ENCODE results near the gene TPGS2.

TPGS2 gene

GRCh38 chr18:36851202-36851590 lies 22.4 kb upstream of the TPGS2 start:
- Histone ChIP-seq H3F3A (ENCODE audit: insufficient read depth, low read length) (no peaks in the 10 kb centered on the region), H3K9ac (ENCODE audit: low read length) (no peak overlapping the region), H2AFZ (ENCODE audit: low read length) (no peak overlapping the region), H3K79me2 (ENCODE audit: low read length) (no peaks in the 10 kb centered on the region), H3K4me2 (ENCODE audit: low read depth, low read length) (no peak overlapping the region), H3K27me3 (replicated peaks; ENCODE audit: insufficient read depth, low read length) (no peaks in the 10 kb centered on the region), H3K36me3 (replicated peaks; ENCODE audit: insufficient read depth, low read length) (no peaks in the 10 kb centered on the region), H3K4me3 (ENCODE audit: low read length) (no peak overlapping the region), H3K27ac (ENCODE audit: low read length) (no peak overlapping the region), H3K9me3 (replicated peaks; ENCODE audit: insufficient read depth, low read length) (no peaks in the 10 kb centered on the region), H4K20me1 (ENCODE audit: insufficient read depth, low read length) (no peaks in the 10 kb centered on the region), H3K4me1 (ENCODE audit: low read length) (no peaks in the 10 kb centered on the region), H3K9me2 (replicated peaks; ENCODE audit: insufficient read depth, low read length) (no peaks in the 10 kb centered on the region)
- TF ChIP-seq EZH2 (optimal IDR thresholded peaks at IDR 0.05; ENCODE audit: low read depth, low read length) = no peak
- no peak for TF ChIP-seq CTCF (IDR thresholded peaks at IDR 0.05; ENCODE audit: low read length)
- TF ChIP-seq EZH2phosphoT487 (IDR thresholded peaks at IDR 0.05; ENCODE audit: low read length) = no peak
- no peak for DNase-seq

DNA sequence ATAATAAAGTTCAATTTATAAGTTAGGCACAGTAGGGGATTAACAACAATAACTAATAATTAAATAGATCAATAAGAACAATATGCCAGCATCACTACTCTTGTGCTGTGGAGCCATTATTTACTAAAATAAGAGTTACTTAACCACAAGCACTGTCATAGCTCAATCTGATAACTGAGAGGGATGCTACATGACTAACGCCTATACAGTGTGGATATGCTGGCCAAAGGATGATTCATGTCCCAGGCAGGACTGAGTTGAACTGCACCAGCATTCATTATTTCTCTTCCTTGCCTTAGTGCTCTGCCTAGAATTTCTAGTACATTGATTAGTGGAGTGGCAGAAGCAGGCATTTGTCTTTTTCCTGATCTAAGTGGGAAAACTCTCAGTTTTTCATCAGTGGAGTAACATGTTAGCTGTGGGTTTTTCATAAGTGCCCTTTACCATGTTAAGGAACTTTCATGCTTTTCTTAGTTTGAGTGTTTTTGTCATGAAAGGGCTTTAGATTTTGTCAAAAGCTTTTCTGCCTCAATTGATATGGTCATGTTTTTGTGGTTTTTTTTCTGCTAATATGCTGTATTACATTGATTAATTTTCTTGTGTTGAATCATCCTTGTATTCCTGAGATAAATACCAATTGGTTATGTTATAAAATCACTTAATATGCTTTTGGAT lies 21.9 kb upstream of the TPGS2 start:
- no peak overlapping the region for H3K27ac ChIP-seq (ENCODE audit: low read length)
- H3K79me2 ChIP-seq (ENCODE audit: low read length) = no peaks in the 10 kb centered on the region
- H3F3A ChIP-seq (ENCODE audit: insufficient read depth, low read length) = no peaks in the 10 kb centered on the region
- no peak overlapping the region for H3K9ac ChIP-seq (ENCODE audit: low read length)
- H4K20me1 ChIP-seq (ENCODE audit: insufficient read depth, low read length) = no peaks in the 10 kb centered on the region
- H3K36me3 ChIP-seq (replicated peaks; ENCODE audit: insufficient read depth, low read length) = no peaks in the 10 kb centered on the region
- H3K27me3 ChIP-seq (replicated peaks; ENCODE audit: insufficient read depth, low read length) = no peaks in the 10 kb centered on the region
- H3K9me3 ChIP-seq (replicated peaks; ENCODE audit: insufficient read depth, low read length) = no peaks in the 10 kb centered on the region
- H3K9me2 ChIP-seq (replicated peaks; ENCODE audit: insufficient read depth, low read length) = no peaks in the 10 kb centered on the region
- no peaks in the 10 kb centered on the region for H3K4me1 ChIP-seq (ENCODE audit: low read length)
- no peak overlapping the region for H2AFZ ChIP-seq (ENCODE audit: low read length)
- no peak overlapping the region for H3K4me3 ChIP-seq (ENCODE audit: low read length)
- DNase-seq = no peak
- TF ChIP-seq CTCF (IDR thresholded peaks at IDR 0.05; ENCODE audit: low read length) (no peak), EZH2phosphoT487 (IDR thresholded peaks at IDR 0.05; ENCODE audit: low read length) (no peak), EZH2 (optimal IDR thresholded peaks at IDR 0.05; ENCODE audit: low read depth, low read length) (no peak)
- no peak overlapping the region for H3K4me2 ChIP-seq (ENCODE audit: low read depth, low read length)

GRCh38 chr18:36849288-36850006 lies 20.6 kb upstream of the TPGS2 start:
- H3K27me3 ChIP-seq (replicated peaks; ENCODE audit: insufficient read depth, low read length) = no peaks in the 10 kb centered on the region
- TF ChIP-seq CTCF (IDR thresholded peaks at IDR 0.05; ENCODE audit: low read length) (no peak), EZH2 (optimal IDR thresholded peaks at IDR 0.05; ENCODE audit: low read depth, low read length) (no peak)
- H3F3A ChIP-seq (ENCODE audit: insufficient read depth, low read length) = no peaks in the 10 kb centered on the region
- H3K9me2 ChIP-seq (replicated peaks; ENCODE audit: insufficient read depth, low read length) = no peaks in the 10 kb centered on the region
- no peak overlapping the region for H3K9ac ChIP-seq (ENCODE audit: low read length)
- H3K79me2 ChIP-seq (ENCODE audit: low read length) = no peaks in the 10 kb centered on the region
- H3K36me3 ChIP-seq (replicated peaks; ENCODE audit: insufficient read depth, low read length) = no peaks in the 10 kb centered on the region
- H3K4me1 ChIP-seq (ENCODE audit: low read length) = no peaks in the 10 kb centered on the region
- H3K4me3 ChIP-seq (ENCODE audit: low read length) = no peak overlapping the region
- H2AFZ ChIP-seq (ENCODE audit: low read length) = no peak overlapping the region
- H3K27ac ChIP-seq (ENCODE audit: low read length) = no peak overlapping the region
- no peaks in the 10 kb centered on the region for H4K20me1 ChIP-seq (ENCODE audit: insufficient read depth, low read length)
- H3K9me3 ChIP-seq (replicated peaks; ENCODE audit: insufficient read depth, low read length) = no peaks in the 10 kb centered on the region
- no peak for DNase-seq
- H3K4me2 ChIP-seq (ENCODE audit: low read depth, low read length) = no peak overlapping the region
